Hippocampal formation (tissue), 2 donors: ENCODE data around the gene LDHAL6B.

ENCODE experiments used
- DNase-seq, 2 donors: peaks; one replicate each; lab custom pipeline; 2025; lab: John Stamatoyannopoulos, UW

Gene LDHAL6B

DNA sequence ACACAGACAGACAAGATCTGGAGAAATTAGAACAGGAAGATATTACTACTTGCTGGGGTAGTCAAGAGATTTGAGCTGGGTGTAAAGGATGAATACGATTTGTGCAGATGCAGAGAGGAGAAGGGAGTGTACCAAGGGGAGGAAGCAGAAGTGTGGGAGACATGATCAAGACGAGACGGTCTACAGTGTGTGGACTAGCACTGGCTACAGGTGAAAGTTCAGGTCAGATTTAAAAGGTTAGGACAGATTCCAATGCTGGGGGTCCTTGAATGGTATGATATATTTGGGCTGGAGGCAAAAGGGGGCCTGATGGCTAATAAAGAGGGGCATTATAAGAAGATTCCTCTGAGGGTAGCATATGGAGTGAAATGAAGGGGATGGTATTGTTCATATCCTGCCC is 12.1 kb downstream of the LDHAL6B start:
- DNase-seq, result no peak

DNA sequence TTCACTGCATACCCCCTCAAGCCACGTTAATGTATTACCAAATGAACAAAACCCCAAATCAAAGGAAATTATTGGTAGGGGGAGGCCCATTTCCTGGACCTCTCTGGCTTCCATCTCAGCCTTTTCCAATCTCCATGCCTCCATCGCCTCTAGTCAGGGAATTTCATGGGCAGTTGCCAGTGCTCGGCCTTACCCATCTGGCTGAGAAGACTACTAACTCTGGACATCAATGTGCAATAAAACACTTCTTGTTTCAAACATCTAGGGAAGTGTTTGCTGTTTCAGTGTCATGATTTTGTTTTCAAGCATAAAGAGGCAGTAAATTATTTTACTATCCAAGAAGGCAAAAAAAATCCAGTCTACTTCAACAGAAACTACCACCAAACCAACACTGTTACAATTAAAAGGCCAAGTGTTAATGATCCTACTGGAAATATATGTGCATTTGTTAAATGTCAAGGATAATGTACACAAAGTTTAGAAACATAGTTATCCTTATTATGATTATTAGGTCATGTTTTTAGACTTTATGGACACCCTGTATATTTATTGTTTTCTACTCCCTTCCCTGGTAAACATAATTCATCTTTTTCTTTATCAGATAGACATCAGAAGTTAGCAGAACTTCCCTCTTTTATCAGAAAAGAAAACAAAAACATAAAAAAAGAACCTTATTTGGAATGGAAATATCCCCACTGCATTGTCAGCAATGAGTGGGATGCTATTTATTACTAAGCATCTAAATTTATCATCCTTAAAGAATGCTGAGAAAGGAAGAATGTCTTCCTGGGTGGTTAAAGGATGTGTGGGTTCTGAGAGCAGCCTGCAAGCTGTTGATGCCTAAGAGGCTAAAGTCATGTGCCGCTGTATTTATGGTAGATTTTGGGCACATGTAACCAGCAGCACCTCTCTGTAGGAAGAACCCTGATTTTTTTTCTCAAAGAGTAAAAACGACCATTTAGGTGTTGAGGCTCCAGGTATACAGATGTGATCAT is 15.2 kb downstream of the LDHAL6B start:
- DNase-seq, result no peak

DNA sequence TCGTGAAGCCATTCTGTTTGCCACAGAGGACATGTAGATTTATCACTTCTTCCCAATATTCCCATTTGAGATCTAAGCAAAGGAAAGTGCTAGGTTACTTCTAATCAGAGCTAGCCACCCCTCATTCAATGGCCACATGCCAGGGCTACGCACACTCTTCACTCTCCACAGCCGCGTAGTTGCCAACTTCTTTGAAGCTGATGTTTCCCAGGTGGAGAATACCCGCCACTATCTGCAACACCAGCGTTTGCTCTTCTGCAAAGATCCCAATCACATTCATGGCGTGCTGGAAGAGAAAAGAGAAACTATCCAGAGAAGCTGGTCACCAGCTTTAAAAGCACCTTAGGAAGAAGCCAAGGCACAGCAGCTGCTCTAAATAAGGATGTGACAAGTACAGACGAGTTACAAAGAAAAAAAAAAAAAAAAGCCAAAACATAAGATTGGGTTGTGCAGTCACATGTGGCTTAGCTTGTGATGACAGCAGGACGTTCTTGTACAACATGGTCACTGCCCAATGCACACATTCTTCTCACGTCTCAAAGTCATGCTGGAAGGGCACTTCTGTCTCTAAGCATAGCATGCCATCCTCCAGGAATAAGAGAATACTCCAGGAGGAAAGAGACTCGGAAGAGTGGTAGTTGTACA is 16.4 kb downstream of the LDHAL6B start:
- DNase-seq, result no peak

DNA sequence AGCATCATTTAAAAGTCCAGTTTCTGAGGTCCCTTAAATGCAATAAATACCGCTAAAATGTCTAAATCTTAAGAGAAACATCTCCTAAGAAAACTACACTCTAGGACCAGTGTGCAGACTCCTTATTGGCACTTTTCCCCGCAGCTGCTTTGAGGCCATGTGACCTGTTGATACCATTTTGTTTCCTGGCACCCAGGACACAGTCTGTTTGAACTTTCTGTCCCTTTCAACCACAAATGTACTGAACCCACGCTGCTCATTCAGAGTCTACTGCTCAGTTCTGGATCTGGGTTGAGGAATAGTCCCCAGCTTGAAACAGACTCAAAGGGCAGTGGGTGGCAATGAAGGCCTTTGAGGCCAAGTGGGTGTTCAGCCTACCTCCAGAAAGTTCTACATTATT is 17.1 kb downstream of the LDHAL6B start:
- no peak for DNase-seq

DNA sequence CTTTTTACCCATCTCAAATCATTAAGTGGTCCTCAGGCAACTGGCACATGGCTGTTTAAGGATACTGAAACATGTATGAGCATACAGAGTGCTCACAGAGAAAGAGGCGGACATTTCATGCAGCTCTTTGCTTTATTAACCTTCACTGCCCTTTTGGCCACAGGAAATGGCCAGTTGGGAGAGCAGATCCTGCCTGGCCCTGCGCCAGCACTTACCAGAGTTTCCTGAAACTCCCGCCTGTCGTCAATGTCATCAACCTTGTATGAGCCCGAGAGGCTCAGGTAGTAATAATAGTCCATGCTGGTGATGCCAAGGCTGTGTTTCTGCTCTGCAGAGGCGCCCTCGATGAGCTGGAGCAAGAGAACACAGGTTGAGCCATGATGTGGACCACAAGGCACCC is 17.8 kb downstream of the LDHAL6B start:
- DNase-seq, result no peak

DNA sequence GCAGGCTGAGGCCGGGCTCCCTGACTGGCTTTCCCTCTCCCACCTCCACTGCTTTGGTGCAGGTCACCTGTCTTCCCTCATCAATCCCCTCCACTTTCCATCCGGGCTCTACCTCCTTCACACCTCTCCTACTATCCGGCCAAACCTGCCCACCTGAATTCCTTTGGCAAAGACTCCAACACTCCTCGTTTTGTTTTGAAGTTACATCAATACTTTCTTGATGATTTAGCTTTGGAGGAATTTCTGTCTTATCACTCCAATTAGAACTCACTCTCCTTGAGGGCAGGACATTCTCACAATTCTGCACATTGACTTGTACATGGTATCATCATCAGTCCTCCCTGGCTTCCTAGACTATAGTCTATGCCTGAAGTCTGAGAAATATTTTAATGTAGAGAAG is 20.4 kb downstream of the LDHAL6B start:
- DNase-seq, result no peak

DNA sequence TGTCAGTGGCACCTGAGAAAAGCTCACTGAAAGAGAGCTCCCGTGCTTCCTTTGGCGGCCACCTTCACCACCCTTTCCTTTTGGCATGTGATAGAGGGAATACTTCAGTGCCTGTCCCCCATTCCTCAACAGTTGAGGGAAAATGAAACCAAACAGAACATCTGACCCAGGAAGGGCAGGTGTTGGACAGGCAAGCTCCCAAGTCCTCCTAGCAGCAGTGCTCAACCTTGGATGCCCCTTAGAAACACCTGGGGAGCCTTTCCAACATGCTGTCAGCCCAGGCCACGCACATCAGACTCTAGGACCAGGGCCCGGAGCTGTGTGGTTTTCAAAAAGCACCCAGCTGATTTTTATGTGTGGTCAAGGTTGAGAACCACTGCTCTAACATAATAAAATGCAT is 22.4 kb downstream of the LDHAL6B start:
- DNase-seq, result no peak

DNA sequence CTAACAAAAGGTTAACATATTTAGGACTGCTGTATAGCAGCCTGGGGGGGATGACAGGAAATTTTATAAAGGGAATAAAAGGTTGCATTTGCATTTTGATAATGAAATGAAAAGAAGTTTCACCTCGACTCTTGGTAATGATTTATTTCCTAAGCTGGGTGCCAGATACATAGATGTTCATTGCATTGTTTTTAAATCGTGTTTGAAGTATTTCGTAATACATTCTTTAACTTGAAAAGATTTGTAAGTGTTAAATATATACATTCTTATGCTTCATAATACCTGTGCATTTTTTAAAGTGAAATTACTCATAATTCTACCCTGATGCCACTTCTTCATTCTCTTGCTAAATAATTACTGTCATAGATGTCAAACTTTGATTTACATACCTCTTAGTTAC is 22.8 kb downstream of the LDHAL6B start:
- no peak for DNase-seq

DNA sequence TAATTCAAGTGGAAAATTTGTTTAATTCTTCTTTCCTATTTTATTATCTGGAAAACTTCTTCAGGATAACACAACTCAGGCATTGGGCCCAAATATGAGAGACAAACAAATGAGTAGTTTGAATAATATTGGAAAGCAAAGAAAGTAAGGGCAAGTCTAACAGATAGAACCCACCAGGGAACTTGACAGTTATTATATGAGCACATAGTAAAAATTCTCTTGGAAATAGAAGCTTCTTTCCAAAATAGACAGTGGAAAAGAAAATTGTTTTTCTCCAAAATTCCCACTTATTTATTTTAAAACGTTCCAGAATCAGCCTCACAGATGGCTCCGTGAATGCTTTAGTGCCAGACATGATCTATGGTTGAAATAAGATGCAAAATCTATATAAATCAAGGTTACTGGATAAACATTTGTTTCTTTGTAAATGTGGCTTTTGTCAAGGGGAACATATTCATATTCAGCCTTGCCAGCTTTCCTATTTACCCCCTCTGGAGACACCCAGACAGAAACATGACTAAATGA is 23.9 kb downstream of the LDHAL6B start:
- no peak for DNase-seq

DNA sequence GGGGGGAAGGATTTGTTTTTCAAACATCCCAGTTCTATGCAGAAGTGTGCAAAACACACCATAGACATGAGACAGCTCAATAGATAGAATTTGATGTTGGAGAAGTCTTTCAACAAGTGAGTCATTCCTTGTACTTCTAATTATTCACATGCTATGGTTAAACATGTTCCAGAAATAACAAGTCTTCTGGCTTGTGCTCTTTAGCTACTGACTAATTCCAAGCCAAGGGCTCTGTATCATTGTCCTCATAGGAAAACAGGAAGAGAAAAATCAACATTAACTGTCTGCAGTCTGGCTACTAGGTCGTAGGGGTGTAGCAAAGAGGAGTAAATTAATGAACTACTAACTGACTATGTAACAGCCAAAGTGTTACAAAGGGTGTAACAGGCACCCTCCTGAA is 25.8 kb downstream of the LDHAL6B start:
- no peak for DNase-seq

DNA sequence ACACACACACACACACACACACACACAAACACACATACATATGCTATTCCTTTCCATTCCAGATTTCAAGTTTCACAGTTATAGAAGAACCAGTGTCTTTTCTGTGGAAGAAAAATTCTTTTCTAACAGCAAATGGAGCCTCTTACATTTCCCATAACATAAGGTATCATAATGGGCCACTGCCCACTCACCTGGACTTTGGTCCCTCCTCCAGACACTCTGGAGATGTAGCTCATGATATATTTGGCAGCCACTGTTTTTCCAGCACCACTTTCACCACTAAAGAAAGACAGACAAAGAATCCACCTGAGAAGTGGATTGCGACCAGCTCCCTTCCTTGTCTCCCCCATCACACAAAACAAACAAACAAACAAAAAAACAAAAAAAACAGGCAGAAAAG is 29.8 kb downstream of the LDHAL6B start:
- DNase-seq, result no peak

DNA sequence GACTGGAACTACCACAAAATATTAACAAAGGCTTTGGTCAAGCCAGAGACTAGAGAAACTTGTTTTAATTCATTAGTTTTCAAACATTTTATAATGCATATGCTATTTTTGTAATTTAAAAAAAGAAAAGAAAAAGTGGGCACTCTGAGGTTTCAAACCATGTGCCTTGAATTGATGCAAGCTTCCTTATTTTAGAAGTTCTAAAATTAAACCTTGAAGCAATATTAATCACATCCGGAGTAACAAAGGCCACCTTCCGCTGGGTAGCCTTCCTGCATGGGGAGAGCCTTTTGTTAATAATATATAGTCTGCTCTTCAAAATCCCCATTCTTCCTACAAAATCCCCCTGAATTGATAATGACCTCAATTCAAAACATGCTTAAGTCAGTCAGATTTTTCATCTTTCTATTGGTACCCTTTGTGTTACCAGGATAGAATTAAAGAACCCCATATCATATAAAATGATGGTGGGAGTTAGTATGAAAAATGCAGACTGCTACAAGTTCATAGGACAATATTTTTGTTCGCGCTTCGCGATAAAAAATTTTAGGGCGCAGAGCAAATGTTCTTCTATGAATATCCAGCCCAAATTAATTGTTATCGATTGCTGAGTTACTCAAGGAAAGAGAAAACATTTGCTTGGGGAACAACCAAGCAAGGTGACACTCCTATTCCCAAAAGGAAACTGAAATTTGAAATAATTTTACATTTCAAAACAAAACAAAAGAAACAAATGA is 30.6 kb downstream of the LDHAL6B start:
- DNase-seq, result no peak

DNA sequence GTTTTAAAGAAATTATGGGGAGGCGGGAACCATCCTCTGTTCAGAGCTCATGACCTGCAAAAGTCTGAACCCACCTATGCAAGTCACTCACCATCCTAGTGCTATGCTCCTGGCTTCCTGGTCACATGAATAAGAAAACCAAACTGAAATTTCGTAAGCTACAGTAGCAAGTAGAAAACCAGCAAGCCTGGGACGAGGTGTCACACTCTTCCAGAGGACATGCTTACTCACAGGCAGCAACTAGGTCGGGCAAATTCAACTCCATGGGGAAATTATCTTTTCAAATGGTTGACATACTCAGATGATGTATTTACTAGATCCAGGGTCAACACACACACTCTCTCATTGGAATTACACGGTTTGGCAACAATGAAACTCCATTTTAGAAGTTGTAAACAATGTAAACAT is 31.3 kb downstream of the LDHAL6B start:
- DNase-seq, result no peak

DNA sequence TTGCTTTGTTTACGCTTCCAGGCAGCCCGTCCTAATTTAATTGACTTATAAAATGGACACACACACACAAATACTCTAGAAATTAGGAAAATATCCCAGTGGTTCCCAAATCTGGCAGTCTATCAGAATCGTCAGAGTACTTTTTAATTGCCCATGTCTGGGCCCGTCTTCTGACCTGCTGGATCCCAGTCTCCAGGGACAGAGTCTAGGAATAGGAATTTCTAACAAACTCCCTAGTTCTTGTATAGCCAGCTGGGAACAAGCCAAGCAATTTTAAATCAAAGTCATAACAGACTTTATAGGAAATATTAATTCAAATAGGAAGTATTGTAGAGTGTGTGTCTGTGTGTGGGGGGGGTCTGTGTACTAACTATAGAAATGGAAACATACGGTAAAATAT is 33.4 kb downstream of the LDHAL6B start:
- no peak for DNase-seq

DNA sequence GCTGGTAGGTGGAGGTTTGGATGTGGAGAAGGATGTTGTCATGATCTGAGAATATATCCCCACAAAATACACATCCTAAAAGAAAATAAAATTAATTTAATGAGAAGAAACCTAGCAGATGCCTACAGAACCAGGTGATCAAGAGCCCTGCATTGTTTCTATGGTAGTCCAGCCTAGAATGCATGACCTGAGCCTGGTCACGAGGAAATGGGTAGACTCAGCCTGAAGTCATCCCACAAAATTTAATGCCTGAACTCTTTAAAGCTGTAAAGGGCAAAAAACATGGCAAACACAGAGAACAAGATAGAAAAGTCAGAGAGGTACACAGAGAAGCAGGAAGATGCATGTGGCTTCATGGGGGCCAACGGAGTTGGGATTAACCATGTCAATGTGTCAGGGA is 36.0 kb downstream of the LDHAL6B start:
- no peak for DNase-seq

DNA sequence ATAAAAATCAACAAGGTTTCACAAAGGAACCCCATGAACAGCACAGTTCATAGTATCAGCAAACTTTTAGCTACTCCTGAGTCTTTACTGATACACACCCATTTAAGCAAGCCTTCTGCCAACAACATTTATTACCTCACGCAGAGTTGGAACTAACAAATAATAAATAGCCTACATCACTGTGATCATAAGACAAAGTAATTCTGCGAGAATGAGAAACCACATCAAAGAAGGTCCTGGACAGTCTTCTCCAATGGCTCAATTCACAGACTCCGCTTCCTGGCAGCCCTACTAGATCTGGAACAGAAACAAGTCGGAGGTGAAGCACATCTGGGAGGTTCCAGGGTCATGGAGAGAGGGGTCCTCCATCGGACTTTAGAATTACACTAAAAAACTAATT is 37.0 kb downstream of the LDHAL6B start:
- DNase-seq, result no peak

DNA sequence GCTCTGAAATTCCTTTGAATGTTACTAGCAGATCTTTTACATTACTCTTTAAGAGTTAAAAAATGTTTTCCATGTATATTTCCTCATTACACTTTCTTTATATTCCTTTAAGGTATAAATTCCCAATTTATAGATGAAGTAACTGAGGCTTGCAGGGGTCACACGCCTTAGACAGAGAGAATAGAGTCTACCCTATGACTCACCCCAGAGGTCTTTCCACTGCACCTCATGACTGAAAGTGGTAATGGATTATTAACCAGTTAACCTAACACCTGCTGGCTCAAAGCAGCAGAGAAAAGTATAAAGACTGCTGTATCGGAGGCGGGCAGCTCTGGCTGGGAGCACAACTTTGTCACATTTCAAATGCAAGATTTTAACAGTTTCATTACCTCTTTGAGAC is 37.7 kb downstream of the LDHAL6B start:
- DNase-seq, result no peak

DNA sequence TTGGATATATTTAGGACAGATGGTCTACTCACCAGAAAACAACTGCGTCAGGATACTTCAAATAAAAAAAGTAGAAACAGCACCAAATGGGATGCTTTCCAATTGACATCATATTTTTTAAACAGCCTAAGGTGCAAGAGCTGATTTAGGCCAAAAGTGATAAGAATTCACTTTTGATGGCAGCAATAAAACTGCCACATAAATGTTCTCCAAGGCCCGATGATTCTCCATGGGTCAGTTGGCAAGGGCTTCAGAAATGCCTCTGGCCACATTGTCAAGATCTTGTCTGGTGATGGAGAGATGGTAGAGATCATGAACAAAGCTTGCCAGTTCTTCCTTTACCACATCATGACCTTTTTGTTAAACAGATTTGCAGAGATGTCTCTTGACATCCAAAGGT is 38.9 kb downstream of the LDHAL6B start:
- DNase-seq, result no peak

DNA sequence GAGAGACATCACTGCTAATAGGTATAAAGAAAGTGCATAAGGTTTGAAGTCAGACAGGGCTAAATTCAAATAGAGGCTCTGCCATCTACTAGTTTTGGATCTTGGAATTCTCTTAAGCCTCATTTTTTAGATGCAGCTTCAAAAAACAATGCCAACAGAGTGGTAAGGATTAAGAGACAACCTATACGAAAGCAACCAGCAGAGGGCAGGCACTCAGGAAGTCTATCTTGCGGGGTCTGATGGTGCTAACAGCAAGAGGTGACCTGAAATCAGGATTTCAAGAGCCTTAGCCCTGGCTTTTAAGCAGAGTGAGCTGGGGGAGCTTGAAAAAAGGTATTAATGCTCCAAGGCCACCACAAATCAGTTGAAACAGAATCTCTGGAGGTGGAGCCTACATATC is 40.7 kb downstream of the LDHAL6B start:
- peak; percentile 25 to 40 for DNase-seq

DNA sequence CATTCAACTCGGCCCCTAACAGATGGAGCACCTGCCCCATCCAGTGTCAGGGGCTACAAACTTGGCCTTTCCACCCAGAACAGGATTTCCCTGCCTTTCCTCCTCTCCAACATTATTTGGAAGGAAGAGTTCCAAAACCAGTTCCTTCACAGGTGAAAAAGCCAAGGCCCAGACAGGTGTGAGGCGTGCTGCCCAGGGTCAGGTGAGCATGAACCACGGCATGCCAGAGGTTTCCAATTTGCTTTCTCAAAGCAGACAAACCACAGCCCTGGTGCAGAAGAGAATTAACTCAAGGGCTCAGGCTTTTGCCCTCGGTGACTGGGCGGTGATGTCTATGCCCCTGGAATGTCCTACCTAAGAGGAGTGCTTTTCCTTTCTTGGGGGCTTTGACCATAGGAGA is 43.2 kb downstream of the LDHAL6B start:
- DNase-seq, result no peak

DNA sequence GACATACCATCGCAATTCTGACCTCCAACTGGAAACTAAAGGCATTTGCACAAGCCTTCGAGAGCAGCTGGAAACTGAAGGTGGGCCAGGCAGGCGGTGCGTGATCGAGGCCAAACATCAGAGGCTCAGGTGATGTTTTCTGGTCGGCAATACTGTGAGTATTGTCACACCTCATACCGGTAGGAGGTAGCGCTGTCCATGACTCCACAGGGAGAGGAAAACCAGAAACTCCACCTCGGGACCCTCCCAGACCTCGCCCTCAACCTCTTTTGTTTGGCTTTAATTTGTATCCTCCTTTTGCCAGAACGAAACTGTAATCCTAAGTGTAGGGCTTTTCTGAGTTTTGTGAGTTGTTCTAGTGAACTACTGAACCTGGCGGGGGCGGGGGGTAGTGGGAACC is 43.6 kb downstream of the LDHAL6B start:
- DNase-seq, result no peak
